Gastroesophageal sphincter (tissue), 4 donors: ENCODE data around the gene C1orf232. TPM values are rescaled to one million over a fixed set of nuclear protein-coding genes. Genes with fewer than 3 reads are reported as not detected.

ENCODE experiments used
- ATAC-seq: fragments of 150-250 bp; one replicate; pipeline ENCODE4 v1.9.1; 2016; ENCODE audit warnings: mild to moderate bottlenecking, moderate library complexity
- H3K27ac ChIP-seq, 4 donors: fragments of 200-600 bp; sonication (generic) in 3 of 4; 1 replicate in 3 of 4; 2 replicates in 1 of 4; pipeline ENCODE4 v1.5.1; 2016 to 2019
- H3K27me3 ChIP-seq: fragments of 200-600 bp; sonication (generic); one replicate; pipeline ENCODE4 v1.5.1; 2019
- H3K36me3 ChIP-seq, 2 donors: fragments of 200-600 bp; sonication (generic); one replicate each; pipeline ENCODE4 v1.5.1; 2019; ENCODE audit warnings: control low read depth in 1 of 2
- H3K4me1 ChIP-seq, 3 donors: fragments of 200-600 bp; sonication (generic); 1 replicate in 2 of 3; 2 replicates in 1 of 3; pipeline ENCODE4 v1.5.1; 2016 to 2019; ENCODE audit warnings: control low read depth in 2 of 3
- H3K4me3 ChIP-seq, 2 donors: fragments of 200-600 bp; sonication (generic); one replicate each; pipeline ENCODE4 v1.5.1; 2019; ENCODE audit warnings: mild to moderate bottlenecking in 1 of 2, moderate library complexity in 1 of 2
- H3K9me3 ChIP-seq, 3 donors: fragments of 200-600 bp; sonication (generic); one replicate each; pipeline ENCODE4 v1.5.1; 2017 to 2019; ENCODE audit warnings: control low read depth in 2 of 3
- EP300 ChIP-seq: sonication (generic); formaldehyde crosslinking; IDR thresholded peaks from one replicate; pipeline ENCODE4 v1.6.1; 2017; ENCODE audit warnings: antibody characterized with exemption, mild to moderate bottlenecking
- POLR2A ChIP-seq, 2 donors: fragments of 450-650 bp; IDR thresholded peaks; one replicate each; pipeline ENCODE4 v1.6.1; 2017; ENCODE audit warnings: antibody characterized with exemption in 2 of 2, mild to moderate bottlenecking in 2 of 2, moderate library complexity in 1 of 2
- POLR2AphosphoS5 ChIP-seq: sonication (generic); formaldehyde crosslinking; IDR thresholded peaks from one replicate; pipeline ENCODE4 v1.6.1; 2017; ENCODE audit warnings: antibody characterized with exemption
- WGBS, 2 donors: methylation state at CpG; one replicate each; pipeline ENCODE4 v1.1.5; 2018; ENCODE audit warnings: low coverage in 1 of 2; 5-methylcytosine and 5-hydroxymethylcytosine counted together
- total RNA-seq, 4 donors: library from RNA; depleted of rRNA; stranded (reverse); fragments of >200 nt; gene quantifications; one replicate each; pipeline ENCODE4 v1.1.0, GENCODE V29; 2016
- TF ChIP-seq, protein P1 (sequence below), 4 experiments: fragments of 200-600 bp in 2 of 4; fragments of 450-650 bp in 2 of 4; sonication (generic) in 1 of 4; IDR thresholded peaks; one replicate each; pipeline ENCODE4 v1.5.1; 2017 to 2019; ENCODE audit warnings: antibody characterized with exemption in 4 of 4, mild to moderate bottlenecking in 2 of 4, moderate library complexity in 2 of 4

The C1orf232 gene
- total RNA-seq, 4 donors from 2014 or later: not detected

DNA sequence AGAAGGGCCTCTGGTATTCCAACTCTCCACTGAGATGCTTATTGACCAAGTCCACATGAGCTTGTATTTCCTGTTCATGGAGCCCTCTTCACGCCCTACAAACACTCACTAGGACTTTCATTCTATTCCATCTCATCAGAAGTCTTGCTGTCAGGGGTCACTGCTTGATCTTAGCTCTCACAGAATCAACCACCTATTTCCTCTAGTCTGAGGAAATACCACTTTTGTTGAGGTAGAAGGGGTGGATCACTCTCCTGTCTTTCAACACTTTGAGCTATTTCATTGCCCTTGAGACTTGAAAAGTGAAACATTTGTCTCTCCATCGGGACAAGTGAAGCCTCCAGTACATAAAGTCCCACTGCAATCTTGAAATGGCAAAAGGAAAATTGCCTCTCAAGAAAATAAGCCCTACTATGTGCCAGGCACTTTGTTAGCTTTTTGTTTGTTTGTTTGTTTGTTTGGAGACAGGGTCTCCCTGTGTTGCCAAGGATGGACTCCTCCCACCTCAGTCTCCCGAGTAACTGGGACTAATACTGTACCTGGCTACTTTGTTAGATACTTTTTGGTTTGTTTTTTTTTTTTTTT is 29.7 kb downstream of the C1orf232 start:
- ATAC-seq: no peak
- Histone ChIP-seq H3K4me3 (no peak overlapping the region), H3K4me1 (no peaks in the 10 kb centered on the region), H3K36me3 (no peaks in the 10 kb centered on the region), H3K9me3 (no peaks in the 10 kb centered on the region), H3K27me3 (no peaks in the 10 kb centered on the region), H3K27ac (no peak overlapping the region)
- no peak for TF ChIP-seq EP300
- TF ChIP-seq, protein P1, sequence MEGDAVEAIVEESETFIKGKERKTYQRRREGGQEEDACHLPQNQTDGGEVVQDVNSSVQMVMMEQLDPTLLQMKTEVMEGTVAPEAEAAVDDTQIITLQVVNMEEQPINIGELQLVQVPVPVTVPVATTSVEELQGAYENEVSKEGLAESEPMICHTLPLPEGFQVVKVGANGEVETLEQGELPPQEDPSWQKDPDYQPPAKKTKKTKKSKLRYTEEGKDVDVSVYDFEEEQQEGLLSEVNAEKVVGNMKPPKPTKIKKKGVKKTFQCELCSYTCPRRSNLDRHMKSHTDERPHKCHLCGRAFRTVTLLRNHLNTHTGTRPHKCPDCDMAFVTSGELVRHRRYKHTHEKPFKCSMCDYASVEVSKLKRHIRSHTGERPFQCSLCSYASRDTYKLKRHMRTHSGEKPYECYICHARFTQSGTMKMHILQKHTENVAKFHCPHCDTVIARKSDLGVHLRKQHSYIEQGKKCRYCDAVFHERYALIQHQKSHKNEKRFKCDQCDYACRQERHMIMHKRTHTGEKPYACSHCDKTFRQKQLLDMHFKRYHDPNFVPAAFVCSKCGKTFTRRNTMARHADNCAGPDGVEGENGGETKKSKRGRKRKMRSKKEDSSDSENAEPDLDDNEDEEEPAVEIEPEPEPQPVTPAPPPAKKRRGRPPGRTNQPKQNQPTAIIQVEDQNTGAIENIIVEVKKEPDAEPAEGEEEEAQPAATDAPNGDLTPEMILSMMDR (IDR thresholded peaks at IDR 0.05): no peak
- TF ChIP-seq POLR2AphosphoS5: no peak
- TF ChIP-seq POLR2A (IDR thresholded peaks at IDR 0.05): no peak
- WGBS, 2 donors: 51 to 70% methylated on average over 3 of the region's 3 CpGs

DNA sequence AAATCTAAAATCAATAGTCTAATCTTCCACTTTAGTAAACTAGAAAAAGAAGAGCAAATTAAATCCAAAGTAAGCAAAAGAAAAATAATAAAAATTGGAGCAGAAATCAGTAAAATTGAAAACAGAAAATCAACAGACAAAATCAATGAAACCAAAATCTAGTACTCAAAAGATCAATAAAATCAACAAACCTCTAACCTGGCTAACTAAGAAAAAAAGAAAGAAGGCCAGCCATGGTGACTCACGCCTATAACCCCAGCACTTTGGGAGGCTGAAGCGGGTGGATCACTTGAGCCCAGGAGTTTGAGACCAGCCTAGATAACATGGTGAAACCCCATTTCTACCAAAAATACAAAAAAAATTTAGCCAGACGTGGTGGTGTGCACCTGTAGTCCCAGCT is 34.3 kb downstream of the C1orf232 start:
- no peak for ATAC-seq
- no peaks in the 10 kb centered on the region for H3K27me3 ChIP-seq
- H3K36me3 ChIP-seq: no peaks in the 10 kb centered on the region
- H3K27ac ChIP-seq: no peak overlapping the region
- H3K9me3 ChIP-seq: no peaks in the 10 kb centered on the region
- no peak for TF ChIP-seq POLR2AphosphoS5
- TF ChIP-seq EP300: no peak
- TF ChIP-seq, protein P1 (IDR thresholded peaks at IDR 0.05): no peak
- no peak for TF ChIP-seq POLR2A (IDR thresholded peaks at IDR 0.05)
- H3K4me1 ChIP-seq: no peaks in the 10 kb centered on the region
- no peak overlapping the region for H3K4me3 ChIP-seq
- WGBS, 2 donors: 100% methylated on average over 1 to 3 of the region's 3 CpGs

DNA sequence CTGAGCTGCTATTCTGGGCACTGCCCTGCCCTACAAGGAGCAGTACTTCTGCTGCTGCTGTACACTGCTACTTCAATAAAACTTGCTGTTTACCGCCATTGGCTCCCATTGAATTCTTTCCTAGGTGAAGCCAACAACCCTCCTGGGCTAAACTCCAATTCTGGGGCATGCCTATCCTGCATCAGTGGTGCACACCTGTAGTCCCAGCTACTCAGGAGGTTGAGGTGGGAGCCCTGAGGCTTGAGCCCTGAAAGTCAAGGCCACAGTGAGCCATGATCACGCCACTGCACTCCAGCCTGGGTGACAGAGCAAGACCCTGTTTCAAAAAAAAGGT is 36.0 kb downstream of the C1orf232 start:
- no CpG with 5 or more reads among the region's 2 CpGs for WGBS, 2 donors
- Histone ChIP-seq H3K27ac (no peak overlapping the region), H3K4me1 (no peaks in the 10 kb centered on the region), H3K4me3 (no peak overlapping the region), H3K9me3 (no peaks in the 10 kb centered on the region), H3K27me3 (no peaks in the 10 kb centered on the region), H3K36me3 (no peaks in the 10 kb centered on the region)
- TF ChIP-seq POLR2A (IDR thresholded peaks at IDR 0.05) (no peak), POLR2AphosphoS5 (no peak), EP300 (no peak)
- TF ChIP-seq, protein P1 (IDR thresholded peaks at IDR 0.05): no peak
- ATAC-seq: no peak

DNA sequence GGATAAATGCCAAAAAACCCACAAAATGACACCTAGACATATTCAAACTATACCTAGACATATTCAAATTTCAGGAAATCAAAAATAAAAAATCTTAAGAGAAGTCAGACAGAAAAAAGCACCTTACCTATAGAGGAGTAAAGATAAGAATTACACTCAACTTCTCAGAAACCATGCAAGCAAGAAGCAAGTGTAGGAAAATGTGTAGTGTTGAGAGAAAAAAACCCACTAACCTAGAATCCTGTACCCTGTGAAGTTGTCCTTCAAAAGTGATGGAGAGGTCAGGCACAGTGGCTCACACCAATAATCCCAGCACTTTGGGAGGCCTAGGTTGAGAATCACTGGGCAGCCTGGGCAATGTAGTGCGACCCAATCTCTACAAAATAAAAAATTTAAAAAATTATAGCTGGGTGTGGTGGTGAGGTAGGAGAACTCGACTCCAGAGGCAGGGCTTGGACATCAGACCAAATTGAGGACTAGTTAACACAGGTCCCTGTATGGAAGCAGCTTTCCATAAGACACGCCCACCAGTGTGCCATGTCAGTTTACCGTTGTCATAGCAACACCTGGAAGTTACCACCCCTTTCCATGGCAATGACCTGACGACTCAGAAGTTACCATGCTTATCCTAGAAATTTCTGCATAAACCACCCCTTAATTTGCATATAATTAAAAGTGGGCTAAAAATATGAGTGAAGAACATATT is 36.5 kb downstream of the C1orf232 start:
- no peak overlapping the region for H3K4me3 ChIP-seq
- WGBS, 2 donors: 64 to 81% methylated on average over 4 to 5 of the region's 5 CpGs
- TF ChIP-seq EP300 (no peak), POLR2AphosphoS5 (no peak), POLR2A (IDR thresholded peaks at IDR 0.05) (no peak)
- TF ChIP-seq, protein P1 (IDR thresholded peaks at IDR 0.05): no peak
- no peaks in the 10 kb centered on the region for H3K36me3 ChIP-seq
- no peaks in the 10 kb centered on the region for H3K4me1 ChIP-seq
- H3K27ac ChIP-seq: no peak overlapping the region
- no peak for ATAC-seq
- H3K27me3 ChIP-seq: no peaks in the 10 kb centered on the region
- H3K9me3 ChIP-seq: no peaks in the 10 kb centered on the region

DNA sequence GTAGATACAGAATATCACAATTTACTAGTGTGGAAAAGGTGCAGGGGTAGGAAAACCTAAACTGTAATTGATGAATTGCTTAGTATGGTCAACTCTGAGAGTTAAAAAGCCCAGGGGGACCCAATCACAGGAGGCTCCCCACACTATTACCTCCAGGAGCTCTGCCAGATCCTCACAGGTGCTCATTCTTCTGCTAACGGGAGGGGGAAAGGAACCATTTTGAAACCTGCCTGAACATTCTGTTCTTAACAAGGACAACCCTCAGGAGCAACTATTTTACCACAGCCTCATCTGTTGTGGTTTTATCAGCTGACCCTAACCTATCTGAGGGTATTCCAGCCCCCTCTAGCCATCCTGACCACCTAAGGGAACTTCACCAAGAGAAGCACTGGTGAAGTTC is 38.1 kb downstream of the C1orf232 start:
- H3K36me3 ChIP-seq: no peaks in the 10 kb centered on the region
- no peak for ATAC-seq
- WGBS, 2 donors: 43 to 60% methylated on average over 1 of the region's 1 CpG
- H3K4me3 ChIP-seq: no peak overlapping the region
- H3K27ac ChIP-seq: no peak overlapping the region
- H3K9me3 ChIP-seq: no peaks in the 10 kb centered on the region
- H3K27me3 ChIP-seq: no peaks in the 10 kb centered on the region
- TF ChIP-seq EP300: no peak
- TF ChIP-seq POLR2AphosphoS5: no peak
- TF ChIP-seq, protein P1 (IDR thresholded peaks at IDR 0.05): no peak
- no peak for TF ChIP-seq POLR2A (IDR thresholded peaks at IDR 0.05)
- H3K4me1 ChIP-seq: no peaks in the 10 kb centered on the region
